Measurements from ENCODE around the gene OCIAD1. TPM values are rescaled to one million over a fixed set of nuclear protein-coding genes. Genes with fewer than 3 reads are reported as not detected.
A peak's percentile ranks its signal among the peaks of the same experiment; 100 is the strongest.

OCIAD1 gene
- total and polyA plus RNA-seq, 2 donors (not counting 1 experiment from before 2014, with no cell fraction given) = 82.3 to 119 TPM

DNA sequence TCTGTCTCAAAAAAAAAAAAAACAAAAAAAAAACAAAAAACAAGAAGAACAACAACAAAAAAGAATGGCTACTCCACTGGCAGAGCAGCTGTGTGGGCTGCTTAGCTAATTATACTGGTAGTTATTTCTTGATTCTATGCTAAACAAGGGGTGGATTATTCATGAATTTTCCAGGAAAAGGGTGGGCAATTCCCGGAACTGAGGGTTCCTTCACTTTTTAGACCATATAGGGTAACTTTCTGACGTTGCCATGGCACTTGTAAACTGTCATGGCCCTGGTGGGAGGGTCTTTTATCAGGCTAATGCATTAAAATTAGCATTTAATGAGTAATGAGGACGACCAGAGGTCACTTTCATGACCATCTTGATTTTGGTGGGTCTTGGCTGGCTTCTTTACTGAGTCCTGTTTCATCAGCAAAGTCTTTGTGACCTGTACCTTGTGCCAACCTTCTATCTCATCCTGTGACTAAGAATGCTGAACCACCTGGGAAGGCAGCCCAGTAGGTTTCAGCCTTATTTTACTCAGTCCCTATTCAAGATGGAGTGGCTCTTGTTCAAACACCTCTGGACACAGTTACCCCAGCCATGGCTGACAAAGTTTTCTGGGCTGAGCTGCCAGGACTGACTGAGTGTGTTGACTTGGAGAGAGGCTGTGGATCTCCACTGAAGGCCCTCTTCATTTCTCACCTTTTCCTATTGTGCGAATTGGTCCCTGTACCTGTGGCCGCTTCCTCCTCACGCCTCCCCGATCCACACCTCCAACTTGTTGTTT lies 77.0 kb downstream of the OCIAD1 start:
- intact Hi-C loops (cut with micrococcal nuclease) = loop anchor here (5.0 kb wide), 1 partner anchor 226 kb away; no protein-coding TSS in a partner anchor
- Mint-ChIP-seq H3K9me3 (ENCODE audit: insufficient read depth) (no peaks in the 10 kb centered on the region), H3K4me1 (peaks cover 26% of the 10 kb centered on the region), H3K27me3 (peaks cover 5% of the 10 kb centered on the region), H3K4me3 (no peak overlapping the region), H3K27ac (peak overlapping the region; percentile 15)
- POLR2A ChIA-PET = no interaction called here
- no peak overlapping the region for H3K9ac ChIP-seq (ENCODE audit: low read length)
- H3K36me3 ChIP-seq (replicated peaks in 1 of 2; ENCODE audit: control extremely low read depth in 1 of 2, control insufficient read depth in 1 of 2, extremely low read depth in 1 of 2, insufficient read depth in 2 of 2, low read length in 1 of 2) = peaks cover 0 to 12% of the 10 kb centered on the region in 2 experiments
- peaks cover 16 to 20% of the 10 kb centered on the region in 2 donors for H3K4me1 ChIP-seq (ENCODE audit: control insufficient read depth in 2 of 2, insufficient read depth in 2 of 2, low read length in 2 of 2)
- peaks cover 43% of the 10 kb centered on the region for H3K79me2 ChIP-seq (ENCODE audit: control insufficient read depth, insufficient read depth, low read length)
- ATAC-seq (ENCODE audit: low read depth) (no peak), DNase-seq (no peak)
- WGBS (ENCODE audit: insufficient coverage) = 95% methylated on average over 7 of the region's 7 CpGs
- no peaks in the 10 kb centered on the region for H3K9me3 ChIP-seq (ENCODE audit: control extremely low read depth in 1 of 3, control insufficient read depth in 2 of 3, insufficient read depth in 1 of 3, low read length in 2 of 3)
- no peak overlapping the region for H3K27ac ChIP-seq (ENCODE audit: low read length in 2 of 2)
- no peaks in the 10 kb centered on the region for H4K20me1 ChIP-seq (ENCODE audit: control insufficient read depth, insufficient read depth, low read length, poor library complexity, severe bottlenecking)
- no peak overlapping the region for H3K4me3 ChIP-seq (ENCODE audit: control extremely low read depth in 1 of 5, extremely low read depth in 1 of 5, insufficient read depth in 1 of 5, low read depth in 2 of 5, low read length in 4 of 5)
- TF ChIP-seq, protein P1, sequence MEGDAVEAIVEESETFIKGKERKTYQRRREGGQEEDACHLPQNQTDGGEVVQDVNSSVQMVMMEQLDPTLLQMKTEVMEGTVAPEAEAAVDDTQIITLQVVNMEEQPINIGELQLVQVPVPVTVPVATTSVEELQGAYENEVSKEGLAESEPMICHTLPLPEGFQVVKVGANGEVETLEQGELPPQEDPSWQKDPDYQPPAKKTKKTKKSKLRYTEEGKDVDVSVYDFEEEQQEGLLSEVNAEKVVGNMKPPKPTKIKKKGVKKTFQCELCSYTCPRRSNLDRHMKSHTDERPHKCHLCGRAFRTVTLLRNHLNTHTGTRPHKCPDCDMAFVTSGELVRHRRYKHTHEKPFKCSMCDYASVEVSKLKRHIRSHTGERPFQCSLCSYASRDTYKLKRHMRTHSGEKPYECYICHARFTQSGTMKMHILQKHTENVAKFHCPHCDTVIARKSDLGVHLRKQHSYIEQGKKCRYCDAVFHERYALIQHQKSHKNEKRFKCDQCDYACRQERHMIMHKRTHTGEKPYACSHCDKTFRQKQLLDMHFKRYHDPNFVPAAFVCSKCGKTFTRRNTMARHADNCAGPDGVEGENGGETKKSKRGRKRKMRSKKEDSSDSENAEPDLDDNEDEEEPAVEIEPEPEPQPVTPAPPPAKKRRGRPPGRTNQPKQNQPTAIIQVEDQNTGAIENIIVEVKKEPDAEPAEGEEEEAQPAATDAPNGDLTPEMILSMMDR (IDR thresholded peaks at IDR 0.05) = no peak
- no peak for TF ChIP-seq EZH2 (IDR thresholded peaks at IDR 0.05; ENCODE audit: borderline replicate concordance, insufficient read depth, low read depth, low read length, poor library complexity, severe bottlenecking)
- no peaks in the 10 kb centered on the region for H3K27me3 ChIP-seq (replicated peaks in 1 of 4; ENCODE audit: control extremely low read depth in 1 of 4, control insufficient read depth in 3 of 4, insufficient read depth in 4 of 4, low read length in 3 of 4)
- H2AFZ ChIP-seq (ENCODE audit: insufficient read depth, low read depth, low read length, poor library complexity, severe bottlenecking) = peak overlapping the region; percentile 90
- no peak overlapping the region for H3K4me2 ChIP-seq (replicated peaks; ENCODE audit: low read depth, low read length, poor library complexity, severe bottlenecking)
- CTCF ChIA-PET = interaction anchor here (1.8 to 4.4 kb wide), 2 partner anchors 10 to 329 kb away, joined by 7 to 42 read pairs; no protein-coding TSS in a partner anchor

DNA sequence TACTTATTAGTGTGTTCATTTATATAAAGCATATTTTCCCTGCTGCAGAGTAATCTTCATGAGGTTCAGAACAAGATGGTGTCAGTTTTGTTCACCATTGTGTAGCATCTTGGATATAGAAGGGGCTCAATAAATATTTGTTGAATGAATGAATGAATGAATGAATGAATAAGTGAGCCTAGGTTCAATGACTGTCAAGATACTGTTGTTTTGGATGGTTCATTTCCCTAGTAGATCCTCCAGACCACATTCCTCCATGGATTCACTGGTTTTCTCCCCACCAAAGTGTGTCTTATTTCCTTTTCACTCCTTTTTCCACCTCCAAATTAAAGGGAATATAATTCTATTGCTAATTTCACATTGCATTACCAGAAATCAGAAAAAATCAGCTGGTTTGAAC lies 77.8 kb downstream of the OCIAD1 start:
- H3K4me3 Mint-ChIP-seq = no peak overlapping the region
- CTCF ChIA-PET = interaction anchor here (4.4 kb wide), 1 partner anchor 330 kb away, joined by 42 read pairs; no protein-coding TSS in a partner anchor

More for the DNA sequence above, 77.8 kb downstream of the OCIAD1 start:
- H3K79me2 ChIP-seq (ENCODE audit: control insufficient read depth, insufficient read depth, low read length) = peaks cover 43% of the 10 kb centered on the region
- H3K27ac Mint-ChIP-seq = no peak overlapping the region
- TF ChIP-seq, protein P1 (IDR thresholded peaks at IDR 0.05) = no peak
- TF ChIP-seq EZH2 (IDR thresholded peaks at IDR 0.05; ENCODE audit: borderline replicate concordance, insufficient read depth, low read depth, low read length, poor library complexity, severe bottlenecking) = no peak
- peaks cover 16 to 20% of the 10 kb centered on the region in 2 donors for H3K4me1 ChIP-seq (ENCODE audit: control insufficient read depth in 2 of 2, insufficient read depth in 2 of 2, low read length in 2 of 2)
- no peak overlapping the region for H3K27ac ChIP-seq (ENCODE audit: low read length in 2 of 2)
- H3K27me3 Mint-ChIP-seq = peaks cover 5% of the 10 kb centered on the region
- H4K20me1 ChIP-seq (ENCODE audit: control insufficient read depth, insufficient read depth, low read length, poor library complexity, severe bottlenecking) = no peaks in the 10 kb centered on the region
- no peaks in the 10 kb centered on the region for H3K9me3 ChIP-seq (ENCODE audit: control extremely low read depth in 1 of 3, control insufficient read depth in 2 of 3, insufficient read depth in 1 of 3, low read length in 2 of 3)
- no peak overlapping the region for H3K4me3 ChIP-seq (ENCODE audit: control extremely low read depth in 1 of 5, extremely low read depth in 1 of 5, insufficient read depth in 1 of 5, low read depth in 2 of 5, low read length in 4 of 5)
- H3K27me3 ChIP-seq (replicated peaks in 1 of 4; ENCODE audit: control extremely low read depth in 1 of 4, control insufficient read depth in 3 of 4, insufficient read depth in 4 of 4, low read length in 3 of 4) = no peaks in the 10 kb centered on the region
- H2AFZ ChIP-seq (ENCODE audit: insufficient read depth, low read depth, low read length, poor library complexity, severe bottlenecking) = no peak overlapping the region
- intact Hi-C loops (cut with micrococcal nuclease) = loop anchor here (5.0 kb wide), 1 partner anchor 226 kb away; no protein-coding TSS in a partner anchor
- ATAC-seq (ENCODE audit: low read depth) = no peak
- POLR2A ChIA-PET = interaction anchor here (0.6 kb wide), 1 partner anchor 20 kb away, joined by 3 read pairs; no protein-coding TSS in a partner anchor
- peaks cover 26% of the 10 kb centered on the region for H3K4me1 Mint-ChIP-seq
- H3K4me2 ChIP-seq (replicated peaks; ENCODE audit: low read depth, low read length, poor library complexity, severe bottlenecking) = no peak overlapping the region
- H3K36me3 ChIP-seq (replicated peaks in 1 of 2; ENCODE audit: control extremely low read depth in 1 of 2, control insufficient read depth in 1 of 2, extremely low read depth in 1 of 2, insufficient read depth in 2 of 2, low read length in 1 of 2) = peaks cover 0 to 6% of the 10 kb centered on the region in 2 experiments
- H3K9me3 Mint-ChIP-seq (ENCODE audit: insufficient read depth) = no peaks in the 10 kb centered on the region
- DNase-seq = no peak
- no peak overlapping the region for H3K9ac ChIP-seq (ENCODE audit: low read length)

Data from B cell (primary cell).